Lower leg skin (tissue), 3 donors: Measurements from ENCODE around the gene GYPC.

ENCODE experiments used
- CTCF ChIP-seq, 3 donors: fragments of 450-650 bp; IDR thresholded peaks; one replicate each; pipeline ENCODE4 v1.5.1; 2016; ENCODE audit warnings: antibody characterized with exemption in 3 of 3, mild to moderate bottlenecking in 3 of 3, moderate library complexity in 2 of 3
- POLR2A ChIP-seq, 2 donors: fragments of 450-650 bp; IDR thresholded peaks; one replicate each; pipeline ENCODE4 v1.6.1; 2016 to 2017; ENCODE audit warnings: antibody characterized with exemption in 2 of 2, mild to moderate bottlenecking in 1 of 2, moderate library complexity in 1 of 2

GRCh38 chr2:126685629-126686028, 29.7 kb downstream of the GYPC start:
- TF ChIP-seq CTCF (IDR thresholded peaks at IDR 0.05), result no peak
- TF ChIP-seq POLR2A (IDR thresholded peaks at IDR 0.05), result no peak
